BE2C (cell line): ENCODE data around the gene PER3.

Experiments
- DNase-seq: peaks from one replicate; pipeline ENCODE4 v3.0.0-alpha.2; 2020
- H3K27me3 ChIP-seq: fragments of 250-450 bp; sonication (Bioruptor Pico); 2 replicates; pipeline ENCODE4 v1.5.1; 2020; ENCODE audit warnings: mild to moderate bottlenecking
- H3K36me3 ChIP-seq: fragments of 250-450 bp; sonication (Bioruptor Pico); 2 replicates; pipeline ENCODE4 v1.5.1; 2020; ENCODE audit warnings: mild to moderate bottlenecking
- H3K4me1 ChIP-seq: fragments of 250-450 bp; sonication (Bioruptor Pico); 2 replicates; pipeline ENCODE4 v1.5.1; 2020
- H3K4me3 ChIP-seq: 2 replicates; pipeline ENCODE4 v1.5.1; 2011; ENCODE audit warnings: low read depth, low read length
- H3K9me3 ChIP-seq: fragments of 250-450 bp; sonication (Bioruptor Pico); 2 replicates; pipeline ENCODE4 v1.5.1; 2020
- TF ChIP-seq, protein P1 (sequence below): IDR thresholded peaks from 2 replicates; pipeline ENCODE4 v1.5.1; 2012; ENCODE audit warnings: mild to moderate bottlenecking, low read depth, low read length

PER3 gene

DNA sequence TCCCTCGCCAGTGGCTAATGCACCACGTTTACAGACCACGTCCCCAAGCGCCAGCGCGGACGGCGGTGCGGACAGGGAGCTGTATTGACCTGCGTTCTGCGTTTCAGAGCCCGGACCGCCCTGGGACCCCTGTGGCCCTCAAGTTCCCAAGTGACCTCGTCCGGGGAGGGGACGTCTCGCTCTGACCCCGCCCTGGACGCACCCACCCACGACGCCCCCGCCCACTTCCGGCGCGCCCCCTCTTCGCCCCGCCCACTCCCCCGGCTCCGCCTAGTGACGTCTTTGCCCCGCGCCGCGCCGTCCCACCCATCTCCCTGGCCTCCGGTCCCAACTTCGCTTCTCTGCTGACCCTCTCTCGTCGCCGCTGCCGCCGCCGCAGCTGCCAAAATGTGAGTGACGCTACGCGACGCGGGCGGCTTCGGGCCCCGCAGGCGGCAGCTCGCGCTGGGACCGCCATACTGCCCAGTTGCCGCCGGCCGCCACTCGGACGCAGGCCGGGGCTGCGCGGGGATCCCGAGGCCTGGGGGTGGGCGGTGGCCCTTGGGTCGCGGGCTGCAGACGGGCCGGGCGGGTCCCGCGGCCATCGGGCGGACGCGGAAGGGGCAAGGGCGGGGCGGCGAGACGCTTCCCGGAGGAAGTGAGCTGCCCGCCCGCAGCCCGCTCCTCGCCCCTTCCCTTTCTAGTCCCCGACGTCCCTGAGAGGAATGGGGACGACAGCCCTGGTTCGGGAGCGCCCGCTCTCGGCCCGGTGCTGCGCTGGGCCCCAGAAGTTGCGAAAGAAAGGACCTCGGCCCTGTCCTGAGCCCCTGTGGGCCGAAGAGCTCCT is 12.9 kb upstream of the PER3 start, which contains the start of gene VAMP3:
TSS of gene VAMP3 (plus strand) at position 300 of the 826 bp plus-strand sequence. CDS start at position 388, 88 bp downstream.
- TF ChIP-seq, protein P1, sequence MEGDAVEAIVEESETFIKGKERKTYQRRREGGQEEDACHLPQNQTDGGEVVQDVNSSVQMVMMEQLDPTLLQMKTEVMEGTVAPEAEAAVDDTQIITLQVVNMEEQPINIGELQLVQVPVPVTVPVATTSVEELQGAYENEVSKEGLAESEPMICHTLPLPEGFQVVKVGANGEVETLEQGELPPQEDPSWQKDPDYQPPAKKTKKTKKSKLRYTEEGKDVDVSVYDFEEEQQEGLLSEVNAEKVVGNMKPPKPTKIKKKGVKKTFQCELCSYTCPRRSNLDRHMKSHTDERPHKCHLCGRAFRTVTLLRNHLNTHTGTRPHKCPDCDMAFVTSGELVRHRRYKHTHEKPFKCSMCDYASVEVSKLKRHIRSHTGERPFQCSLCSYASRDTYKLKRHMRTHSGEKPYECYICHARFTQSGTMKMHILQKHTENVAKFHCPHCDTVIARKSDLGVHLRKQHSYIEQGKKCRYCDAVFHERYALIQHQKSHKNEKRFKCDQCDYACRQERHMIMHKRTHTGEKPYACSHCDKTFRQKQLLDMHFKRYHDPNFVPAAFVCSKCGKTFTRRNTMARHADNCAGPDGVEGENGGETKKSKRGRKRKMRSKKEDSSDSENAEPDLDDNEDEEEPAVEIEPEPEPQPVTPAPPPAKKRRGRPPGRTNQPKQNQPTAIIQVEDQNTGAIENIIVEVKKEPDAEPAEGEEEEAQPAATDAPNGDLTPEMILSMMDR: no peak
- Histone ChIP-seq H3K36me3 (no peaks in the 10 kb centered on the region), H3K4me3 (peak within 1 kb of the TSS; percentile 73), H3K9me3 (no peaks in the 10 kb centered on the region), H3K27me3 (no peaks in the 10 kb centered on the region), H3K4me1 (no peaks in the 10 kb centered on the region; the same call in 1 of the 2 replicates)
- peak; percentile 82 for DNase-seq

DNA sequence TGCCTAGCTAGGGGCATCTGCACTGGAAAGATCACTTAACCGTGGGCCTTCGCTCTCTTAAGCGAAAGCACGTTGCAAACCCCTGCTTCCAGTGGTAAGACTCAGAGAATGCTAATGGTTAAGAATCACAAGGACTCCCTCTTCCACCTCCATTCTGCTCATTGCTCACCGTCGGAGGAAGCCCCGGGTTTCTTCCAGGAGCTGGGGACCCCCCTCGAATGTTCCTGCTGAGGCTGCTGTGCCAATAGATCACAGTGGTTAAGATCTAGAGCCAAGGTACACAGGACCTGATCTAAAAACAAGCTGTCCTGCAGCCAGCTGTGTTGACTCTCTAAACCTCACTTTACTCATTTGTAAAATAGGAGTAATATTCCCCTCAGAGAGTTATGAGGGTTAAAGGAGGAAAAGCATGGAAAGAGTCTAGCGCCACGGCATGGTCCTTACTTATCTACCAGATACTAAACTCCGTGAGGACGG is 12.2 kb upstream of the PER3 start:
- TF ChIP-seq, protein P1: no peak
- Histone ChIP-seq H3K36me3 (no peaks in the 10 kb centered on the region), H3K27me3 (no peaks in the 10 kb centered on the region), H3K4me1 (no peaks in the 10 kb centered on the region; the same call in 1 of the 2 replicates), H3K9me3 (no peaks in the 10 kb centered on the region), H3K4me3 (peak overlapping the region; percentile 73)
- DNase-seq: no peak

DNA sequence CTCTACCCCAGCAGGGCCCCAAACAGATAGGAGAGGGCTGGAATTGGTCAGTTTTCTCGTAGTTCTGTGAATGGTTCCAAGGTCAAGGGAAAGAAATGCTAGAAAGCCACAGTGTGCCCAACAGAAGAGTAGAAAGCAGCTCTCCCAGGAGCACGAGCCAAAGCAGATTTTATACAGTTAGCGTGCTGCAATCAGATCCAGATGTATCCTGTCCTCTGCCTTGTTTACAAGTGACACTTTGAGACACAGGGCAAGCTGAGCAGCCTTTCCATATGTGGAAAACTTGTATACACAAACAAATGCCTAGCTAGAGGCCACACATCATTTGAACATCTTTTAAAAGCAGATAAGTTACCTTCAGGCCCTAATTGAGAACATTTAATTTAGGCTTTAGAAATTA is 6.5 kb upstream of the PER3 start:
- Histone ChIP-seq H3K9me3 (no peaks in the 10 kb centered on the region), H3K27me3 (no peaks in the 10 kb centered on the region), H3K4me1 (no peaks in the 10 kb centered on the region), H3K4me3 (no peak overlapping the region), H3K36me3 (no peaks in the 10 kb centered on the region)
- DNase-seq: no peak
- TF ChIP-seq, protein P1: no peak

DNA sequence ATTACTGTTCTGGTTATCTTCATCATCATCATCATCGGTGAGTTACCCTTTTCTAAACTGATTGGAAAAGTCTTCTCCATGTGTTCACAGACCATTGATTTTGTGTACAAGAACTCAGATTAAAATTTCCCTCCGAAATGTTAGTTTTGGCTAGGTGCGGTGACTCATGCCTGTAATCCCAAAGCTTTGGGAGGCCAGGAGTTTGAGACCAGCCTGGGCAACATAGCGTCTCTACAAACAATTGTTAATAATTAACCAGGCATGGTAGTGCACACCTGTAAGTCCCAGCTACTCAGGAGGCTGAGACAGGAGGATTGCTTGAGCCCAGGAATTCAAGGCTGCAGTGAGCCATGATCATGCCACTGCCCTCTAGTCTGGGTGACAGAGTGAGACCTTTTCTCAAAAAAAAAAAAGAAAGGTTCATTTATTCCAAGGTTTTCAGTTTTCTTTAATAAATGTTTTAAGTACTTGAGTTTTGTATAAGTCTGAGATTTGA is 5.9 kb upstream of the PER3 start:
- TF ChIP-seq, protein P1: no peak
- Histone ChIP-seq H3K36me3 (no peaks in the 10 kb centered on the region), H3K9me3 (no peaks in the 10 kb centered on the region), H3K4me3 (no peak overlapping the region), H3K4me1 (no peaks in the 10 kb centered on the region), H3K27me3 (no peaks in the 10 kb centered on the region)
- no peak for DNase-seq

DNA sequence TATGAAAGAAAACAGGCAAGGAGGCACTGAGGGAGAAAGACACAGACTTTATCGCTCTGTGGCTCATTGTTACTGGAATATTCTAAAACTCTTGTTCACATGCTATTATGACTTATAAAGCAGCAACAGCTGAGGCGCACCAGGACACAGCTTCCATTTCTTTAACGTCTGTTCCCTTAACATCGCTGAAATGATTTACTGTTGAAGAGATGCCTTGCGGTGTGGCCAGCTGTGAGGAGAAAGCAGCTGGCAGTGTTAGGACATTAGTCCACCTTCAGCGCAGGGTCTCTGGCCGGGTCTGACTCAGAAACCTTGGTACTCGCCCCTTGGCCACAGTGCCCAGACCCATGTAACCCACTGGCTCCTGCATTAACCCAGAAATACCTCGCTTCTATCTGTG is 3.1 kb upstream of the PER3 start:
- H3K4me1 ChIP-seq: no peaks in the 10 kb centered on the region
- no peaks in the 10 kb centered on the region for H3K36me3 ChIP-seq
- no peak for DNase-seq
- TF ChIP-seq, protein P1: no peak
- H3K27me3 ChIP-seq: no peaks in the 10 kb centered on the region
- H3K9me3 ChIP-seq: peaks cover 6% of the 10 kb centered on the region
- no peak overlapping the region for H3K4me3 ChIP-seq

DNA sequence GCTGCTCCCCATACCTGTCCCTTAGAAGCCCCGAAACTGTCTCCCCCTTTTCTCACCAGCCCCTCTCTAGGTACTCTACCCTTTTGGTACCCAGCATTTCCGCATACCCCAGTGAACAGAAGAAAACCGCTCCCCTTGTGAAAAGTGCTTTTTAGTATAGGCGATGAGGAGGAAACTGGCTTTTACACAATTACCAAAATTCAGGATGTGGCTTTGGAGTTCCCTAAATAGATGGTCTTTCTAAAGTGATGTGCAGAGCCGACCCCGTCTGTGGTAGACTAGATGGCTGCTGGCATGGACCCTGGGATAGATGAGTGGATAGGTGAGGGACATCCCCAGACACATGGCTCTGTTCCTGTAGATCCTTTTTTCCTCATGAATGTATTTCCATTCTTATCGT is 2.6 kb upstream of the PER3 start:
- H3K4me3 ChIP-seq: no peak overlapping the region
- TF ChIP-seq, protein P1: no peak
- no peaks in the 10 kb centered on the region for H3K4me1 ChIP-seq
- H3K9me3 ChIP-seq: peaks cover 6% of the 10 kb centered on the region
- H3K36me3 ChIP-seq: no peaks in the 10 kb centered on the region
- DNase-seq: no peak
- no peaks in the 10 kb centered on the region for H3K27me3 ChIP-seq
